NCI-H774 (cell line): ENCODE results near the gene SCN8A.
"Not testable (repeated sequence)": the region's sequence is repeated elsewhere in the genome, so short reads cannot be mapped to it uniquely, and the experiment has no call there.

Experiments used
- DNase-seq: peaks from one replicate; lab custom pipeline; 2025; lab: John Stamatoyannopoulos, UW

The SCN8A gene

DNA sequence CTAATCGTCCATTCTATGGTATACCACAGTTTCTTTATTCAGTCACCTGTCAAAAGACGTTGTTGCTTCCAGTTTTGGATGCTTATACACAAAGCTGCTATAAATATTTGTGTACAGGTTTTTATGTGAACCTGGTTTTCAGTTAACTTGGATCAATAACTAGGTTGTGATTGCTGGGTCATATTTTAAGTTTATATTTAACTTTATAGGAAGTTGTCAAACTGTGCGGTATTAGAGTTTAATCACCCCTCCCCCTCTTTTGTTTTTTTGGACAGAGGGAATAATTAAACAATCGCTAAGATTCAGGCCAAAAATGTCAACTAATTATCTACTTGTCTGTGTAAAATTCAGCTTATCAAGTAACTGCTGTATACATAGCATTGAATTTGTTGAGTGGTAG, 34.3 kb downstream of the SCN8A start:
- no peak for DNase-seq

DNA sequence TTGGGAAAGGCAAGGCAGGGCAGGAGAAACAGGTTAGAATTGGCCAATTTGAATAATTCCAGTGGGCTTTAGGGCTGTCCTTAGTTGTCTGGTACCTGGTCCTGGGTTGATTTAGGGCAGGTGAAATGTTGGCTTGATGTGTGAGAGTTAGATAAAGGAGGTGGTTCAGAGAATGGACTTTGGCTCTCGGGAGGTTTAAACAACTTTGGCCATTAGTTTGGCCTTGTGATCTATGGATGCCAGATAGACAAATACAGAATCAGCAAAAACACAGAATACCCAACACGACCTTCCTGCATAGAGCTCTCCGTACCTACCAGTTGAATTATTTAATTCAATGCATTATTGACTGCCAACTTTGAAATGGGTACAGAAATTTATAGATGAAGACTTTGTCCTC, 35.1 kb downstream of the SCN8A start:
- no peak for DNase-seq

DNA sequence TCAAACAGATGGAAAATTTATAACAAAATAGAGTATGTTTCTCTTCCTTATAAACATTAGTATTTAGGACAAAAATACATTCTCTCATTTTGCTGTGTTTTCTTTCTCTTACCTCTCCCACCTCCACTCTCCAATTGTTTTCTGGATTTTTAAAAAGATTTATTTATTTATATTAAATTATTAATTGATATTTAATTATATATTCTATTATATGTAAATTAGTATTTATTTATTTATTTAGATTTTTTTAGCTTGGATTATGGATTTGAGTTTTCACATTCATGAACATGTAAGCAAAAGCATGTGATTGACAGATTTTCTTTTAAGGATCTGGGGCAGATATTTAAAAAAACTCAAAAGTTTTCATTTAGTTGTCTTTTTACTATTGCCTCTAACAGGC, 35.6 kb downstream of the SCN8A start:
- no peak for DNase-seq

DNA sequence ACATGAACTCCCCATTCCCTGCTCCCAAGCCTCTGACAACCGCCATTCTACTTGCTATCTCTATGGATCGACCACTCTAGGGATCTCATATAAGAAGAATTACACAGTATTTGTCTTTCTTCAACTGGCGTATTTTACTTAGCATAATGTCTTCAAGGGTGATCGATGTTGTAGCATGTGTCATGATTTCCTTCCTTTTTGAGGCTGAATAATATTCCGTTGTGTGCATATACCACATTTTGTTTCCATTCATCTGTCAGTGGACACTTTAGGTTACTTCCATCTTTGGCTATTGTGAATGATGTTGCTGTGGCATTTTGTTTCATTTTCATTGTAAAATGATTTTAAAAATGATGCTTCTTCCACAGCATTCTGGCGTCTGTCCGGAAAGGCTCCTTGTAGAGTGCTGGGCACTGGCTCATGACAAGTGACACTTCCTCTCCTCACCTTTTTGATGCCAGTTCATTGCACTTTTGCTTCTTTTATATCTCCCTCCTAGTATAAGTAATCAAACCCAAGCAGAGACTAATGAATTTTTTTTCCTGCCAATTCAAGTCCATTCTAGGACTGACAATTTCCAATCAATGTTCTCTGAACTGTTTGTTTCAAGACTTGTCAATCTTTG, 39.3 kb downstream of the SCN8A start:
- DNase-seq: no peak

DNA sequence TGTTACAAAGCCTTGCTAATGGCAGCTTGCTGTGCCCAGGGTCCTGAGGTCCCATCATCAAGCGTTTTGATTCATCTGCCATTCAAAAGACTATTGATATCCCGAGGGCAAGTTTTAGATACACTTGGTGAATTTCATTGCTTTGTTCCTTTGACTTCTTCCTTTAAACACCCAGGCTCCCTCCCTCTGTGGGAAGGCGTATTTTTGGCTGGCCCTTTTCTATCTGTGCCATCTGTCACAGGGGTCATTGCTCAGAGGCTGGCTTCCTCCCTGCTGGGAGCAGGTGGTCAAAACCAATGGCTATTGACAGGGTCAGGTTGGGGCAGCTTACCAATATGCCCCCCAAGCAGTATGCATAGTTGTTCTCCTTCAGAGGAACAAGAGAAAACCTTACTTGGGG, 40.0 kb downstream of the SCN8A start:
- DNase-seq: no peak

DNA sequence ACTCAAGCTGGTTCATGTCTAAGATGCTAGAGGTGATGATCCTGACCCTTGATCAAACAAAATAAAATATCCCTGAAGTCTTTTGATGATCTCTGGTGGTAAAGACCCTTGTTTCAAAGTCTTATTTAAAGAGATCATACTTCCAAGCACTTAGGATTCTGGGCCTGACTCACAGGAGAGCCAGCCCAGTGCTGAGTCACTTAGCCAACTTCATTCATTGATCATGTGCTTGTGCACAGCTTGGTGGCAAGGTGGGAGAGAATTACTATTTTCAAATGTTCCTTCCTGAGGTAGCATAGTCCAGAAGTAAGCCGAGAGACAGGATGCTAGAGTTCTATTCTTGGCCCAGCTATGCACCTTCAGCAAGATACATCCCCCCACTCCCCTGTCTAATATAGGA, 40.6 kb downstream of the SCN8A start:
- DNase-seq: no peak

DNA sequence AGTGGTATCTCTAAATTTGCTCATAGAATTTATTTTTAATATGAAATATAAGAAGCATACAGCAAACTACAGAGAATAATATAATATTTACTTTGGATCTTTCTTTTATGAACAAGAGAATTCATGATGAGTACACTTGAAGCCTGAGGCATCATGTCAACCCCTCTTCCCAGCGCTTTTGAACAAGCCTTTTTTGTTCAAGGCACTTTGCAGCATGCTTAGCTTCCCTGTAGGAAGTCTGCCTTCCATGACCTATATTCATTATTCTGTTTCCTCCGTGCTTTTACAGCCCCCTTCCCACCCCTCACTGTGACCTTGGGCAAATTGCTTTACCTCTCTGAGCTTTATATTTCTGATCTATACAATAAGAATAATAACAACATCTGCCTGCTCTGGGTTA, 41.6 kb downstream of the SCN8A start:
- no peak for DNase-seq

DNA sequence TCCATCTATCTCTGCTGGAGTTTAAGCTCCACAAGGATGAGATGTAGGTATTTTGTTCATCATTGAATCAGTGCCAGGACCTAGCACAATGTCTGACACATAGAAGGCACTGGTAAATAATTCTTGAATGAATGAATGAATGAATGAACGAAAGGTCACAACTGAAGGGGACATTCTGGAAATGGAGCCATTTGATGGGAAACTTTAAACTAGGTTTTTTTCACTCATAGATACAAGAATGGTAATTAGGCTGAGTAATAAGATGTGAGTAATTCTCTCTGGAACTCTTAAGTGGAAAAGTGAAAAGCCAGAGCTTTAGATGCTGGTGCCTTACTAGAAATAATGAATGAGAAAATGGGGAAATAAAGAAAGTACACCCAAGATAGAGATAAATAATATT, 44.3 kb downstream of the SCN8A start:
- DNase-seq: no peak

DNA sequence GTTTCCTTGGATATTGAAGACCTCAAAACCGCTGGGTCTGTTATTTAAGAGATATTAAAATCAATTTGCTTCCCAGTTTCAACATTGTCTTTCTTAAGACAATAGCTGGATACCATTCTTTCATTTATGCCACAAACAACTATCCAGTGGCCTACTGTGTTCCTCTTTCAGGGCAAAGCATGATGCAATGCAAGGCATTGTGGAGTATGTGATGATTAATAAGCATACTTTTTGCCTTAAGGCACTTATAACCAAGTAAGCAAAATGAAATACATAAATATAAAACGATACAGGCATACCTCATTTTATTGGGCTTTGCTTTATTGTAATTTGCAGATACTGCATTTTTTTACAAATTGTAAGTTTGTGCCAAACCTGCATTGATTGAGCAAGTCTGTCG, 45.5 kb downstream of the SCN8A start:
- DNase-seq: no peak

DNA sequence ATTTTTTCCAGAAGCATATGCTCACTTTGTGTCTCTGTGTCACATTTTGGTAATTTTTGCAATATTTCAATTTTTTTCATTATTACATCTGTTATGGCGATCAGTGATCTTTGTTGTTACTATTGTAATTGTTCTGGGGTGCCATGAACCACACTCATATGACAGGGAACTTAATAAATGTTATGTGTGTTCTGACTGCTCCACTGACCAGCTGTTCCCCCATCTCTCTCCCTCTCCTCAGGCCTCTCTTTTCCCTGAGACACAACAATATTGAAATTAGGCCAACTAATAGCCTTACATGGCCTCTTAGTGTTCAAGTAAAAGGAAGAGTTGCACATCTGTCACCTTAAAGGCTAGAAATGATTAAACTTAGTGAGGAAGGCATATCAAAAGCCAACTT, 46.0 kb downstream of the SCN8A start:
- no peak for DNase-seq

DNA sequence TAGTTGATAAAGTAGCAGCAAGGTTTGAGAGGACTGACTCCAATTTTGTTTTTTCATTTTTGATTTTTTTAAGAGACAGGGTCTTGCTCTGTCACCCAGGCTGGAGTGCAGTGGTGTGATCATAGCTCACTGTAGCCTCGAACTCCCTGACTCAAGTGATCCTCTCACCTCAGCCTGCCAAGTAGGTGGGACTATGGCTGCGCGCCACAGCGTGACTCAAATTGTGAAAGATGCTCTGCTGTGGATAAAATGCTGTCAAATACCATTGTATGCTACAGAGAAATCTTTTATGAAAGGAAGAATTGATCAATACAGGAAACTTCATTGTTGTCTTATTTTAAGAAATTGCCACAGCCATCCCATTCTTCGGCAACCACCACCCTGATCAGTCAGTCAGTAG, 48.3 kb downstream of the SCN8A start:
- no peak for DNase-seq

DNA sequence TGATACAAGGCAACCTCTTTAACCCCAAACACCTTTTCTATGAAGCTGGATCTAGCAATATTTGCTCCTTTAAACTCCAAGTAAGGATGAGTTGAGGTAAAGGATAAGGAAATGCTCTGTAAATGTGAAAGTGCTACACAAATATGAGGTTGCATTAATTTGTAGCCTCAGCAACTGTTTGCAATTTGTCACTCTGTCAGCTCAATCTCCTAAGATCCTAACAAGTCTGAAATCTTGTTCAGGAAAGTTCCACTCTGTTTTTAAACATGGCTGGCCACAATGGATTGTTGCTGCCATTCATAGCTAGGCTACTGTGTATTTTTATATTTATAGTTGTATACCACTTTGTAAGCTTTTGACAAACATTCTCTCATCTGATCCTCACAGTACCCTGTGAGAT, 51.3 kb downstream of the SCN8A start:
- no peak for DNase-seq

DNA sequence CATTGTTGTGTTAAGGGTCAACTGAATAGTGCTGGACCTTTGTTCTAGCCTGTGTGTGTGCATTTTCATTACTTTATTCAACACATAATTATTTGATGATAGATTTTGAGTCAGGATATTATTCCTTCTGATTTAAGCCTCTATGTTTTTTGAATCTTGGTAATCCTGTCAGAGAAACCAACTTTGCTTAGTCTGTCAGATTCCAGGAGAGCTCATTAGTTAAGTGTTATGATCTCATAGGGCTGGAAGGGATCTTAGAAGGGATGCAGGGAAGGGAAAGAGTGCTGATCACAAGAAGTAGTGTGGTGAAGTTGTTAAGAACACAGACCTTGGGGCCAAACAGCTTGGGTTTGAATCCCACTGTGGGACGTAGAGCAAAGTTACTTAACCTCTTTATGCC, 52.9 kb downstream of the SCN8A start:
- DNase-seq: no peak

DNA sequence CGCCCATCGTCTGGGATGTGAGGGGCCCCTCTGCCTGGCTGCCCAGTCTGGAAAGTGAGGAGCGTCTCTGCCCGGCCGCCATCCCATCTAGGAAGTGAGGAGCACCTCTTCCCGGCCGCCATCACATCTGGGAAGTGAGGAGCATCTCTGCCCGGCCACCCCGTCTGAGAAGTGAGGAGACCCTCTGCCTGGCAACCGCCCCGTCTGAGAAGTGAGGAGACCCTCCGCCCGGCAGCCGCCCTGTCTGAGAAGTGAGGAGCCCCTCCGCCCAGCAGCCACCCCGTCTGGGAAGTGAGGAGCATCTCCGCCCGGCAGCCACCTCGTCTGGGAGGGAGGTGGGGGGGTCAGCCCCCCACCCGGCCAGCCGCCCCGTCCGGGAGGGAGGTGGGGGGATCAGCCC, 53.7 kb downstream of the SCN8A start:
- DNase-seq: not testable (repeated sequence)

DNA sequence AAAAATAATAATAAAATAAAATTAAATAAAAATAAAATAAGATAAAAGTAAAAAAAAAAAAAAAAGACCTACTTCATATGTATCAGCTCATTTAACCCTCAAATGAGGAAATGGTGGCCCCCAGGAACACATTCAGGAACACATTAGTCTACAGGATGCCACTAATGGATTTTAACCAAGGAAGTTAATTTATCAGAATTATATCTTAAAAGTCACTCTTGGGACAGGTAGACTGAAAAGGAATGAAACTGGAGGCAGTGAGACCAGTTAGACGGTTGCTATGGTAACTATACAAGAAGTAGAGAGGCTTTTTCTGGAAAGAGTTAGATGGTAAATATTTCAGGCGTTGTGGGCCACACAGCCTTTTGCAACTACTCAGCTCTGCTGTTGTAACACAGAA, 54.9 kb downstream of the SCN8A start:
- DNase-seq: no peak

DNA sequence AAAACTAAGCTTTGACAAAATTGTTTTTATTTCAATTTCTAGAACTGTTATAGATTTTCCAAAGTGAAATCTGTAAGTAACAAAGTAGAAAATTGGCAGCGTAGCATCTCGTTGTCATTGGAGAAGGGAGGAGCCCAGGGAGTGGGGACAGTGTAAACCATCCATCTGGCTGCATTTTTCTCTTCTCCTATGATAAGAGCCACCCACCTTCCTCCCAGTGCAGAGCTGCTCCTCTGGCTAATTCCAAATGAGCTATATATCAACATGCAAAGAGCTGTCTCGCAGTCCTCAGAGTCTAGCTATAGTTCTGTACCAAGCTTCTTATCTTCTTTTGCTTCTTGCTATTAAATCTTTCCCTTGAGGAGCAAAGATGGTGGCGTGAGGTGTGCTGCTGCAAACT, 56.6 kb downstream of the SCN8A start:
- no peak for DNase-seq

DNA sequence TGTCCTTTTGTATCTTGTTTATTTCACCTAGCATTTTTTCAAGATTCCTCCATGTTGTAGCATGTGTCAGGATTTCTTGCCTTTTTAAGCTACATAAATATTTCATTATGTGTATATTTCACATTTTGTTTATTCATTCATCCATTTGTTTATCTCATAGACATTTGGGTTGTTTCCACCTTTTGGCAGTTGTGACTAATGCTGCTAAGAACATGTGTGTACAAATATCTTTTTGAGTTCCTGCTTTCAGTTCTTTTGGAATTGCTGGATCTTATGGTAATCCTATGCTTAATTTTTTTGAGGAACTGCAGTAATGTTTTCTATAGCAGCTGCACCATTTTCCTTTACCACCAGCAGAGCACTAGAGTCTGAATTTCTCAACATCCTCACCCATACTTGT, 62.4 kb downstream of the SCN8A start:
- no peak for DNase-seq

DNA sequence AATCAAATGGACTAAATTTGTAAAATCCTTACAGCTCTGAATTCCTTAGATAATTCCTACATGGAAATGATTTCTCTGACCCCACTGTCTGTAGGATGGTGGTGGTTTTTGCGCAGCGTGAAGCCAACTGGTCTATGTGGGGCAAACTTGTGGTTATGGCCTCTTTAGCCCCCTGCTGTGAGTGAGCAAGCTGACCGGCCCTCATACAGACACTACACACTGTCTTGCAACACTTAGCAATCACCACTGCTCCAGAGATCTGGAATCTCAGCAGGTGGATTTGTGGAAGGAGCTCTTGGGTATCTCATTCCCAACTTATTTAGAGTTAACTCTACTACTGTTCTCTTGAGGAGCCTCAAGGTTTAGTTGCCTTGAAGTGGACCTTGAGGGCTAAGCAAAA, 70.2 kb downstream of the SCN8A start:
- DNase-seq: no peak

DNA sequence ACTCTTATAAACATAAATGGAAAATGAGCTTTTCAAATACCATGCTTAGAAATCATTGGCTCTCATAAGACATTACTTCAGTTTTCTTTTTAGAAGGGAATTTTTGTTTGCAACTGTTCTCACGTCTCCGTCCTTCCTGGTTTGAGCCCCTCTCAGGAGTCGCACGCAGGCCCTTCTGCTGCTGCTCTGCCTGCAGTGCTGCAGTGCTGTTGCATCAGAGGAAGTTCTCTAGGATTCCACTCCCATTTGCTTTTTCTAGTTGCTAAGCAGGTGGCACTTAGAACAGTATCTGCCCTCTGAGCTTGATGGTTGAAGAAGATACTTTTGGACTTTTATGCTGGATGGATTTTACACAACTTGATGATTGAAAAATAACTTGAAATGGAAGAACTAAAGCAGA, 70.8 kb downstream of the SCN8A start:
- no peak for DNase-seq

DNA sequence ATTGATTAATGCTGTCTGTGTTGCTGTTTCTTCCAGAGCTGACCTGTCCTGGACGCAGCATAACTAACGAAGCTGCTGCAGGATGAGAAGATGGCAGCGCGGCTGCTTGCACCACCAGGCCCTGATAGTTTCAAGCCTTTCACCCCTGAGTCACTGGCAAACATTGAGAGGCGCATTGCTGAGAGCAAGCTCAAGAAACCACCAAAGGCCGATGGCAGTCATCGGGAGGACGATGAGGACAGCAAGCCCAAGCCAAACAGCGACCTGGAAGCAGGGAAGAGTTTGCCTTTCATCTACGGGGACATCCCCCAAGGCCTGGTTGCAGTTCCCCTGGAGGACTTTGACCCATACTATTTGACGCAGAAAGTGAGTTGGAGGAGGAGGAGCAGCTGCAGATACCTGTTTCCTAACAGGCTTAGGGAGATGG, 71.7 kb downstream of the SCN8A start:
- DNase-seq: no peak

DNA sequence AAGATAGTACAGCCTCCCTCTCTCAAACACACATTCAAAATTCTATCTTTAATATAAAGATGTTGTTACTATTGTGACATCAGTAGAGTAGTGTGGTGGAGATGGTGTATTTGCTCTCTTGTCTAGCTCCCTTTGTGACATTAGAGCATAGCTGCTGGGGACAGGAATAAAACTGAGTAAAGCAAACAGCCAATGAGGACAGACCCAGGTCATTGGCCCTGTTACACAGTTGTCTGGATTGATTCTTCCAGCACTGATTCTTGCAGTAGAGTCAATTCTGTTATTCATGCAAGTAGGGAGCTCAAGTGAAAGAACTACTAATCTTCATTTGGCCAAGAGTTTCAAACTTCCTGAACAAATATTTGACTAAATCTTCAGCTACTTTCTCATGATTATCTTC, 72.4 kb downstream of the SCN8A start:
- DNase-seq: no peak

DNA sequence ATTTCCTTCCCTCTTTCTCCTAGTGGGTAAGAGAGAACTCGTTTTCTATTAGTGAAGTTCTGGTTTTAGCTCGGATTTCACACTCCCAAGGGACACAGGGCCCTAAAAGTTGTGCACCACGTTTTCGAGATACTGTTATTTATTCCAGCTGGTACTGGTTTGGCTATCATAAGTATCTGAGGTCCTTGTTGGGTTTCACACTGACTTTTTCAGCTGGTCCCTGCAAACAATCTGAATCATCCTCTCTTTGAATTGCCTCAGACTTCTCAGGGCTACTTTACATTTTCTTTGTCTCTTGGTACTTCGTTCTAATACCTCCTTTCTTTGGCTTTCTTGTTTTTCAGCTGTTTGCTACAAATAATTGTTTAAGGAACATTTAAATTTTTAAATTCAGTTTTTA, 75.7 kb downstream of the SCN8A start:
- DNase-seq: no peak

DNA sequence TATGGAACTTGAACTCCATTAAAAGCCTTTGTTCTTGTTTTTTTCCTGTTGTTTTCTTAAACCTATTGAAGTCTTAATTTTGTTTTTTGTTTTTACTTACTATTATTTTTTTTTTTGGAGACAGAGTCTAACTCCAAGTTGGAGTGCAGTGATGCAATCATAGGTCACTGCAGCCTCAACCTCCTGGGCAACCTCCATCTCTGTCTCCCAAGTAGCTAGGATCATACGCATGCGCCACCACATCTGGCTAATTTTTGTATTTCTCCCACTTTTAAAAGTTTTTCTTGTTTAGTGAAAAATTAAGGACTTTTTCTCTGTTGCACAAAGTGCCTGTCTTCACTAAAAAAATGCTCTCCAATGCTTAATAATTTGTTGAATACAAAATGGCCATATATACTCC, 76.2 kb downstream of the SCN8A start:
- no peak for DNase-seq

DNA sequence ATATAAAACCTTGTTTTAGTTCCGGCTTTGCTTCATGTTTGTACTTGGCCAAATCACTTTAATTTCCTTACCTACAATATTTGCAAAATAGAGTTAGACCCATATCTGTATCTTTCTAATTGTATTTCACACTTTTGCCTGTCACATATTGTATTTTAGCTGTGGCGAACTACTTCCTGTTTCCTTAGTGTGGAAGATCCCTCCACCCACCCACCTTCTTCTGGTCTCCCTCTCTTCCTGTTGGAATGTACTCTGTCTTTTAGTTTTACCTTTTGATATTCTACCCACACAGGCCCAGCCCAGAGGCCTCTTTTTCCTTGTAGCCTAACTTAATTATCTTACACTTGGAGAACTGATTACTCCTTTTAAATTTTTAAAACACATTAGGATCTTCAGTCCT, 78.2 kb downstream of the SCN8A start:
- no peak for DNase-seq

DNA sequence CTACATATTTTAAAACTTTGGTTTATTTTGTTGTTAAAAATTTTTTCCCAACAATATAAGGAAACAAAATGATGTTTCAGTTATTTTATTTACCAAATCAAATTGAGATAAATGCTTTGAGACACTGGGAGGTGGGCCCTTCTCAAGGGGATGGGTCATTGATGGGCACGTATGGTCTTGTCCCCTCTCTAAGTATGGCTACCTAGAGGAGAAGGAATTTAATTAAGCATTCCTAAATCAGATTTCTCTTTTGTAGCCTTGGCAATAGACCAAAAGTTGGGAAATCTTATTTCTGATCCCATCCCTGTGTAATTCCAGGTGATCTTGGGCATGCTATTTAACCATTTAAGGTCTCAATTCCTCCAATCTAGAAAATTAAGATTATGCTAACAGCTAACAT, 79.0 kb downstream of the SCN8A start:
- no peak for DNase-seq
